Hypothalamus (tissue), 51 donors: Measurements from ENCODE around the gene POLR2B.
A peak's percentile ranks its signal among the peaks of the same experiment; 100 is the strongest.
"Not testable (repeated sequence)": the region's sequence is repeated elsewhere in the genome, so short reads cannot be mapped to it uniquely, and the experiment has no call there.

ENCODE experiments used
- DNase-seq, 51 donors: peaks; one replicate each; lab custom pipeline; 2025; lab: John Stamatoyannopoulos, UW

The POLR2B gene

GRCh38 chr4:57048590-57049304 lies 70.1 kb downstream of the POLR2B start:
- no peak for DNase-seq

GRCh38 chr4:57051095-57051494 lies 72.4 kb downstream of the POLR2B start:
- DNase-seq: no peak

GRCh38 chr4:57051524-57051923 lies 72.8 kb downstream of the POLR2B start:
- DNase-seq: no peak

GRCh38 chr4:57053508-57053907 lies 74.8 kb downstream of the POLR2B start:
- no peak for DNase-seq

GRCh38 chr4:57055886-57056285 lies 77.2 kb downstream of the POLR2B start:
- DNase-seq: peak in 13 of 51 donors; percentile 3 to 47 (median 30)

GRCh38 chr4:57059890-57060716 lies 81.4 kb downstream of the POLR2B start:
- DNase-seq: no peak

GRCh38 chr4:57060717-57061067 lies 82.0 kb downstream of the POLR2B start:
- DNase-seq: not testable (repeated sequence)

- DNase-seq: no peak
Observed at GRCh38 chr4:57061395-57061794, 82.7 kb downstream of the POLR2B start.

GRCh38 chr4:57063518-57063917 lies 84.8 kb downstream of the POLR2B start:
- DNase-seq: no peak

GRCh38 chr4:57064120-57064519 lies 85.4 kb downstream of the POLR2B start:
- no peak for DNase-seq

- peak in 1 of 51 donors; percentile 15 for DNase-seq
Observed at GRCh38 chr4:57064811-57065711, 86.4 kb downstream of the POLR2B start.

GRCh38 chr4:57065730-57066482 lies 87.2 kb downstream of the POLR2B start:
- no peak for DNase-seq

GRCh38 chr4:57068237-57068981 lies 89.7 kb downstream of the POLR2B start:
- no peak for DNase-seq

GRCh38 chr4:57070461-57070860 lies 91.8 kb downstream of the POLR2B start:
- no peak for DNase-seq

GRCh38 chr4:57071326-57071725 lies 92.6 kb downstream of the POLR2B start:
- DNase-seq: no peak

GRCh38 chr4:57073559-57073958 lies 94.9 kb downstream of the POLR2B start:
- no peak for DNase-seq

GRCh38 chr4:57074744-57075143 lies 96.0 kb downstream of the POLR2B start:
- no peak for DNase-seq

- no peak for DNase-seq
Observed at GRCh38 chr4:57075367-57075766, 96.7 kb downstream of the POLR2B start.

GRCh38 chr4:57076646-57077045 lies 98.0 kb downstream of the POLR2B start:
- DNase-seq: no peak
